RWPE1 (cell line): ENCODE measurements around the gene DTNB.

Source experiments
- CTCF ChIA-PET: fragments of 350-600 bp; sonication (Branson Sonifier 250); formaldehyde crosslinking; extraction: SDS; loops from one replicate; lab custom pipeline; 2021; lab: Yijun Ruan, JAX
- POLR2A ChIA-PET: fragments of 400-600 bp; formaldehyde crosslinking; extraction: SDS; loops from one replicate; lab custom pipeline; 2020; ENCODE audit warnings: antibody characterized with exemption; ENCODE audit not compliant: low non-redundant PET; lab: Yijun Ruan, JAX
- DNase-seq: peaks from one replicate; pipeline ENCODE4 v3.0.0; 2012; ENCODE audit warnings: low spot score
- H3K27ac ChIP-seq: fragments of 450-650 bp; 2 replicates; pipeline ENCODE4 v1.5.1; 2017
- CTCF ChIP-seq: fragments of 450-650 bp; conservative IDR thresholded peaks from 2 replicates; pipeline ENCODE4 v1.5.1; 2017; ENCODE audit warnings: low read depth, mild to moderate bottlenecking

DTNB gene

GRCh38 chr2:25482341-25482740 lies 191.0 kb downstream of the DTNB start:
- TF ChIP-seq CTCF: no peak
- no peak overlapping the region for H3K27ac ChIP-seq
- CTCF ChIA-PET: no interaction called here
- POLR2A ChIA-PET: no interaction called here
- no peak for DNase-seq

- POLR2A ChIA-PET: no interaction called here
- no peak for DNase-seq
Measured at GRCh38 chr2:25481381-25482300, 191.7 kb downstream of the DTNB start.

GRCh38 chr2:25480561-25480960 lies 192.8 kb downstream of the DTNB start:
- ChIA-PET CTCF (interaction anchor here (0.6 kb wide), 1 partner anchor 676 kb away, joined by 3 read pairs; no protein-coding TSS in a partner anchor), POLR2A (no interaction called here)
- no peak overlapping the region for H3K27ac ChIP-seq
- DNase-seq: no peak
- TF ChIP-seq CTCF: no peak

More at GRCh38 chr2:25481381-25482300, 191.7 kb downstream of the DTNB start:
- CTCF ChIA-PET: interaction anchor here (0.6 kb wide), 1 partner anchor 92 kb away, joined by 3 read pairs; no protein-coding TSS in a partner anchor
- H3K27ac ChIP-seq: no peak overlapping the region
- no peak for TF ChIP-seq CTCF

- DNase-seq: no peak
- no peak overlapping the region for H3K27ac ChIP-seq
- ChIA-PET CTCF (no interaction called here), POLR2A (no interaction called here)
- TF ChIP-seq CTCF: no peak
Measured at GRCh38 chr2:25479761-25480160, 193.6 kb downstream of the DTNB start.

- ChIA-PET CTCF (interaction anchor here (0.6 kb wide), 1 partner anchor 32 kb away, joined by 3 read pairs; no protein-coding TSS in a partner anchor), POLR2A (no interaction called here)
- H3K27ac ChIP-seq: no peak overlapping the region
- DNase-seq: no peak
- no peak for TF ChIP-seq CTCF
Measured at GRCh38 chr2:25478736-25479135, 194.6 kb downstream of the DTNB start.

- no peak for DNase-seq
- no peak overlapping the region for H3K27ac ChIP-seq
- no peak for TF ChIP-seq CTCF
- POLR2A ChIA-PET: no interaction called here
- CTCF ChIA-PET: interaction anchor here (0.6 to 0.7 kb wide), 2 partner anchors 48 to 111 kb away, joined by 3 to 7 read pairs; no protein-coding TSS in a partner anchor
Measured at GRCh38 chr2:25473758-25474340, 199.5 kb downstream of the DTNB start.
